ENCODE measurements around the gene TSEN15.

Gene TSEN15

GRCh38 chr1:184060316-184060715, 8.8 kb downstream of the TSEN15 start:
- no peak for TF ChIP-seq CTCF (IDR thresholded peaks at IDR 0.05; ENCODE audit: control insufficient read depth, insufficient read depth, low read depth, low read length, missing control alignments)
- no peak overlapping the region for H3K4me3 ChIP-seq (ENCODE audit: control insufficient read depth, low read depth, low read length)

GRCh38 chr1:184061396-184062003, 10.0 kb downstream of the TSEN15 start:
- TF ChIP-seq CTCF (IDR thresholded peaks at IDR 0.05; ENCODE audit: control insufficient read depth, insufficient read depth, low read depth, low read length, missing control alignments) = no peak
- no peak overlapping the region for H3K4me3 ChIP-seq (ENCODE audit: control insufficient read depth, low read depth, low read length)
- no peak for DNase-seq (ENCODE audit: low read depth)

More at GRCh38 chr1:184060316-184060715, 8.8 kb downstream of the TSEN15 start:
- DNase-seq (ENCODE audit: low read depth) = no peak

GRCh38 chr1:184062640-184063286, 11.2 kb downstream of the TSEN15 start:
- DNase-seq (ENCODE audit: low read depth) = no peak
- no peak for TF ChIP-seq CTCF (IDR thresholded peaks at IDR 0.05; ENCODE audit: control insufficient read depth, insufficient read depth, low read depth, low read length, missing control alignments)
- no peak overlapping the region for H3K4me3 ChIP-seq (ENCODE audit: control insufficient read depth, low read depth, low read length)

GRCh38 chr1:184065559-184065958, 14.0 kb downstream of the TSEN15 start:
- no peak for DNase-seq (ENCODE audit: low read depth)
- H3K4me3 ChIP-seq (ENCODE audit: control insufficient read depth, low read depth, low read length) = no peak overlapping the region
- TF ChIP-seq CTCF (IDR thresholded peaks at IDR 0.05; ENCODE audit: control insufficient read depth, insufficient read depth, low read depth, low read length, missing control alignments) = no peak

- DNase-seq (ENCODE audit: low read depth) = no peak
- TF ChIP-seq CTCF (IDR thresholded peaks at IDR 0.05; ENCODE audit: control insufficient read depth, insufficient read depth, low read depth, low read length, missing control alignments) = no peak
Observed at GRCh38 chr1:184068354-184068753, 16.8 kb downstream of the TSEN15 start.

GRCh38 chr1:184069675-184070074, 18.1 kb downstream of the TSEN15 start:
- no peak overlapping the region for H3K4me3 ChIP-seq (ENCODE audit: control insufficient read depth, low read depth, low read length)
- no peak for TF ChIP-seq CTCF (IDR thresholded peaks at IDR 0.05; ENCODE audit: control insufficient read depth, insufficient read depth, low read depth, low read length, missing control alignments)
- no peak for DNase-seq (ENCODE audit: low read depth)

More at GRCh38 chr1:184068354-184068753, 16.8 kb downstream of the TSEN15 start:
- no peak overlapping the region for H3K4me3 ChIP-seq (ENCODE audit: control insufficient read depth, low read depth, low read length)
